H1 (cell line): ENCODE measurements around the gene CLEC1B.
"Not testable (repeated sequence)": the region's sequence is repeated elsewhere in the genome, so short reads cannot be mapped to it uniquely, and the experiment has no call there.

Experiments
- CEBPB ChIP-seq: IDR thresholded peaks from 2 replicates; pipeline ENCODE4 v1.6.1; 2012; ENCODE audit warnings: low read depth, low read length
- EP300 ChIP-seq, 2 experiments: IDR thresholded peaks; 1 replicate in 1 of 2; 2 replicates in 1 of 2; pipeline ENCODE4 v1.6.1; 2011 to 2012; ENCODE audit warnings: low read depth in 2 of 2, low read length in 2 of 2, mild to moderate bottlenecking in 2 of 2, borderline replicate concordance in 1 of 2, inconsistent platforms in 1 of 2, moderate library complexity in 1 of 2
- EZH2 ChIP-seq: fragments of 200-600 bp; sonication (generic); IDR thresholded peaks from 2 replicates; pipeline ENCODE4 v1.7.1; 2012; ENCODE audit warnings: low read depth, mild to moderate bottlenecking, moderate library complexity, low read length, inconsistent platforms; ENCODE audit not compliant: severe bottlenecking
- PHF8 ChIP-seq: fragments of 200-600 bp; sonication (generic); conservative IDR thresholded peaks from 2 replicates; pipeline ENCODE4 v1.7.1; 2012; ENCODE audit warnings: low read depth, mild to moderate bottlenecking, inconsistent platforms, low read length, moderate library complexity
- POLR2A ChIP-seq, 2 experiments: IDR thresholded peaks; 1 replicate in 1 of 2; 2 replicates in 1 of 2; pipeline ENCODE4 v1.6.1; 2011; ENCODE audit warnings: low read depth in 2 of 2, low read length in 2 of 2, mild to moderate bottlenecking in 2 of 2; ENCODE audit errors: control extremely low read depth in 1 of 2
- POLR2AphosphoS5 ChIP-seq: IDR thresholded peaks from 2 replicates; pipeline ENCODE4 v1.6.1; 2011; ENCODE audit warnings: low read depth, low read length
- SUZ12 ChIP-seq: fragments of 200-600 bp; sonication (generic); IDR thresholded peaks from 2 replicates; pipeline ENCODE4 v1.6.1; 2012; ENCODE audit warnings: mild to moderate bottlenecking, inconsistent platforms, low read length, moderate library complexity, mixed read lengths

DNA sequence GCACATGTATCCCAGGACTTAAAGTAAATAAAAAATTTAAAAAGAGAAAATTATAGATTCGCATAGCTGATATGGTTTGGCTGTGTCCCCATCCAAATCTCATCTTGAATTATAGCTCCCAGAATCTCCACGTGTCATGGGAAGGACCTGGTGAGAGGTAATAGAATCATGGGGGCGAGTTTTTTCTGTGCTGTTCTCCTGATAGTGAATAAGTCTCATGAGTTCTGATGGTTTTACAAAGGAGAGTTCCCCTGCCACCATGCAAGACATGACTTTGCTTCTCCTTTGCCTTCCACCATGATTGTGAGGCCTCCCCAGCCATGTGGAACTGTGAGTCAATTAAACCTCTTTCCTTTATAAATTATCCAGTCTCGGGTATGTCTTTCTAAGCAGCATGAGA, 27.7 kb upstream of the CLEC1B start:
- TF ChIP-seq POLR2AphosphoS5; EP300 (IDR thresholded peaks at IDR 0.05; ENCODE audit: borderline replicate concordance in 1 of 2, low read depth in 2 of 2, low read length in 2 of 2); EZH2; CEBPB; PHF8; POLR2A (IDR thresholded peaks at IDR 0.05; ENCODE audit: control extremely low read depth in 1 of 2, low read depth in 2 of 2, low read length in 2 of 2); SUZ12: not testable (repeated sequence)
